ENCODE results near the gene IRGC. TPM values are rescaled to one million over a fixed set of nuclear protein-coding genes. Genes with fewer than 3 reads are reported as not detected.

The IRGC gene
- total RNA-seq, 2 donors from 2014 or later = 15.7 TPM; not detected in 1

- intact Hi-C loops (cut with DNase I) = no loop called here
- peak overlapping the region; percentile 76 for H3K27ac ChIP-seq
- TF ChIP-seq POLR2A (IDR thresholded peaks at IDR 0.05) (no peak), POLR2AphosphoS5 (IDR thresholded peaks at IDR 0.05) (no peak), CTCF (IDR thresholded peaks at IDR 0.05) (no peak)
- 81% methylated on average over 4 of the region's 4 CpGs for WGBS
- H3K36me3 ChIP-seq = no peaks in the 10 kb centered on the region
- H3K4me1 ChIP-seq (replicated peaks) = peaks cover 16% of the 10 kb centered on the region
- H3K27me3 ChIP-seq (replicated peaks; ENCODE audit: insufficient read depth) = no peaks in the 10 kb centered on the region
- DNase-seq (ENCODE audit: low spot score) = no peak
- H3K9me3 ChIP-seq = no peaks in the 10 kb centered on the region
- H3K4me3 ChIP-seq = no peak overlapping the region
Observed at GRCh38 chr19:43766755-43767043, 50.8 kb downstream of the IRGC start.

DNA sequence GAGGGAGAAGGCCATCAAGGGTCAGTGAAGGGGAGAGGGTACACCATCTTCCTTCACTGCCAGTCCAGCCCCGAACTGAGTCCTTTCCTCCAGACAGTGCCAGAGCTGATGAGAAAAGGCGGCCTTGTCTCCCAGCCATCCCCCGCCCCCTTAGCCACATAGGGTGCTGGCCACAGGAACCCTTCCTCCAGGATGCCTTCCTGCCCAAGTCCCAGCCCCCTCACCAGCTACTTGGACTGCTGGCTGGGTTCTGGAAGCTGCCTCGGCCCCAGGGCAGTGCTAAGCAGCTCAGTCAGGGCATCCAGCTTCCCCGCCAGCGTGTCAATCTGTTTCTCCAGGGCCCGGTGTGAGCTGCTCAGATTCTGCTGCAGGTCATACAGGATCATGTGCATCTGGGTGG is 51.4 kb downstream of the IRGC start:
- no peaks in the 10 kb centered on the region for H3K27me3 ChIP-seq (replicated peaks; ENCODE audit: insufficient read depth)
- no peak for DNase-seq (ENCODE audit: low spot score)
- intact Hi-C loops (cut with DNase I) = no loop called here
- TF ChIP-seq CTCF (IDR thresholded peaks at IDR 0.05) = no peak
- H3K4me3 ChIP-seq = no peak overlapping the region
- peaks cover 16% of the 10 kb centered on the region for H3K4me1 ChIP-seq (replicated peaks)
- WGBS = 79% methylated on average over 7 of the region's 7 CpGs
- H3K27ac ChIP-seq = peak overlapping the region; percentile 76
- H3K36me3 ChIP-seq = no peaks in the 10 kb centered on the region
- H3K9me3 ChIP-seq = no peaks in the 10 kb centered on the region

DNA sequence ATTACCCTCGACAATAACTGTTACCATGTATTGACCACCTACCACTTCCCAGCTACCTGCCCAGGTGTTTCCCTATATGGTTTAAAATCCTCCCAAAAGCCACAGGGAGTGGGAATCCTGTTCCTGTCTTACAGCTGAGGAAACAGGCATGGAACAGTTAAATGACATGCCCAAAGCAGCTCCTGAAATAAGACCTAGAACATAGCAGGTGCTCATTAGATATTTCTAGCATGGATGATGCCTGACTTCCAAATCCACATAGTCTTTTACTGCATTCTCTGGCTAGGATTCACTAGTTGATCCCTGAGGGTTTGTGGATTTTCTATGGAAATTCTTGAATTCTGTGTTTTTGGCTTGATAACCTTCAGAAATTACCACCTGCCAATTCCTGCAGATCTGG is 51.9 kb downstream of the IRGC start:
- peak overlapping the region; percentile 76 for H3K27ac ChIP-seq

DNA sequence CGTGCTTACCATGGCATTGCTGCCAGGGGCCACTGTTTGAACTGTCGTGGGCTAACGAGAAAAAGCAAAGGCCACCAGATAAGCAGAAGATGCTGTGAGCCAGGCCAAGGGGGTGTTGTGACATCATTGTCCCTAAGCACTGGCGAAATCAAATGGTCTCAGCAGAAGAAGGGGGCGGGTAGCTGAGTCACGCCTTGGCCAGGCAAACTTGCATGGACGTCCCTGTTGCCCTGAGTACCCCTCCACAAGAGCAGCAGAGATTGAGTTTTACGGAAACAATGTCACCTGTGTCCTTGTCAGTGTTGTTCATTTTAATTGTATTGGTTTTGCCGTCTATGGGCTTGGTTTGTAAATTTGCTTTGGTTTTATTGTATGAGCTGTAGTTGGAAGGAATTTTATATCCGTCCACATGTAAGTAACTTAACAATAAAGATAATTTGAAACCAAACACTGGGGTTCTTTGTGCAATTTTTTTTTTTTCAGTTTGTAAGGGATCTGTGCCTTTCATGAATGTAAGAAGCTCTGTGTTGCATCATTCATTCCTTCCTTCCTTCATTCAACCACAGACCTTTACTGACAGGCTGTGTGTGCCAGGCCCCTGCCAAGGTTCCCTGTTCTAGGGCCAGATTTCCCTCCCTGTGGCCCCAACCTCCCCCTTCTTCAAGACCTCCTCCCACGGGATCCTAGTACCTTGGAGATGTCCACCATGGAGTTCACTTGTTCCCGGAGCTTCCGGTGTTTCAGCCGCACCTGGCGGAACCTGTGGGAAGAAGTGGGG is 52.6 kb downstream of the IRGC start:
- peaks cover 16% of the 10 kb centered on the region for H3K4me1 ChIP-seq (replicated peaks)
- H3K36me3 ChIP-seq = no peaks in the 10 kb centered on the region
- TF ChIP-seq POLR2A (IDR thresholded peaks at IDR 0.05) = no peak
- TF ChIP-seq POLR2AphosphoS5 (IDR thresholded peaks at IDR 0.05) = peak; percentile 86
- TF ChIP-seq CTCF (IDR thresholded peaks at IDR 0.05) = no peak
- WGBS = 41% methylated on average over 15 of the region's 15 CpGs
- no peaks in the 10 kb centered on the region for H3K27me3 ChIP-seq (replicated peaks; ENCODE audit: insufficient read depth)
- H3K4me3 ChIP-seq = no peak overlapping the region
- intact Hi-C loops (cut with DNase I) = no loop called here
- peak; percentile 63 for DNase-seq (ENCODE audit: low spot score)
- H3K9me3 ChIP-seq = no peaks in the 10 kb centered on the region
- H3K27ac ChIP-seq = peak overlapping the region; percentile 76

More for the DNA sequence above, 51.9 kb downstream of the IRGC start:
- TF ChIP-seq CTCF (IDR thresholded peaks at IDR 0.05) (no peak), POLR2A (IDR thresholded peaks at IDR 0.05) (no peak), POLR2AphosphoS5 (IDR thresholded peaks at IDR 0.05) (no peak)
- WGBS = 75% methylated on average over 1 of the region's 1 CpG
- Histone ChIP-seq H3K27me3 (replicated peaks; ENCODE audit: insufficient read depth) (no peaks in the 10 kb centered on the region), H3K4me1 (replicated peaks) (peaks cover 16% of the 10 kb centered on the region), H3K9me3 (no peaks in the 10 kb centered on the region), H3K36me3 (no peaks in the 10 kb centered on the region), H3K4me3 (no peak overlapping the region)
- intact Hi-C loops (cut with DNase I) = no loop called here
- no peak for DNase-seq (ENCODE audit: low spot score)

- no peaks in the 10 kb centered on the region for H3K9me3 ChIP-seq
- H3K4me1 ChIP-seq (replicated peaks) = peaks cover 16% of the 10 kb centered on the region
- H3K4me3 ChIP-seq = no peak overlapping the region
- no peak for TF ChIP-seq POLR2A (IDR thresholded peaks at IDR 0.05)
- no peak for TF ChIP-seq POLR2AphosphoS5 (IDR thresholded peaks at IDR 0.05)
- no peak for TF ChIP-seq CTCF (IDR thresholded peaks at IDR 0.05)
- no peak for DNase-seq (ENCODE audit: low spot score)
- H3K36me3 ChIP-seq = no peaks in the 10 kb centered on the region
- H3K27ac ChIP-seq = peak overlapping the region; percentile 76
- intact Hi-C loops (cut with DNase I) = no loop called here
- no peaks in the 10 kb centered on the region for H3K27me3 ChIP-seq (replicated peaks; ENCODE audit: insufficient read depth)
- WGBS = 81% methylated on average over 14 of the region's 14 CpGs
Observed at GRCh38 chr19:43769256-43769655, 53.4 kb downstream of the IRGC start.
